ENCODE results near the gene NRCAM.

NRCAM gene

DNA sequence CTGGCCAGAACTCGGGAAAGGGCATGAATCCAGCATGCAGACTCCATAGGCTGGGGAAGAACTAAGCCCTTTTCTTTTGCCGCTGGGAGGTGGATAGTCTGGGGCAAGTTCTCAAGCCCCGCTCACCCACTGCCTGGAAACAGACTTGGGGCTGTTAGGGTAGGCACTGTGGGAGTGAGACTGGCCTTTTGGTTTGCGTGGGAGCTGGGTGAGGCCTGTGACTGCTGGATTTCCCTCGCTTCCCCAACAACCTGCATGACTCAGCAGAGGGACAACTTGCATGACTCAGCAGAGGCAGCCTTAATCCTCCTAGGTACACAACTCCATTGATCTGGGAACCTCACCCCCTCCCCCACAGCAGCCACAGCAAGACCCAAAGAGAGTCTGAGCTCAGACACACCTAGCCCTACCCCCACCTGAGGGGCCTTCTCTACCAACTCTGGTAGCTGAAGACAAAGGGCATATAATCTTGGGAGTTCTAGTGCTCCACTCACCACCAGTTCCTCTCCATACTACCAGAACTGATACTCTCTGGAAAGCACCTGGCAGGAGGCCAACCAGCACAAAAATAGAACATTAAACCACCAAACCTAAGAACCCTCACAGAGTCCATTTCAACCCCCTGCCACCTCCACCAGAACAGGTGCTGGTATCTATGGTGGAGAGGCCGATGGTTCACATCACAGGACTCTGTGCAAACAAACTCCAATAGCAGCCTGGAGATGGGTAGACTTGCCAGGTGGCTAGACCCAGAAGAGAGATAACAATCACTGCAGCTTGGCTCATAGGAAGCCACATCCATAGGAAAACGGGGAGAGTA lies 244.6 kb downstream of the NRCAM start:
- DNase-seq: peak in 3 of 56 donors; percentile 4 to 20 (median 6)

DNA sequence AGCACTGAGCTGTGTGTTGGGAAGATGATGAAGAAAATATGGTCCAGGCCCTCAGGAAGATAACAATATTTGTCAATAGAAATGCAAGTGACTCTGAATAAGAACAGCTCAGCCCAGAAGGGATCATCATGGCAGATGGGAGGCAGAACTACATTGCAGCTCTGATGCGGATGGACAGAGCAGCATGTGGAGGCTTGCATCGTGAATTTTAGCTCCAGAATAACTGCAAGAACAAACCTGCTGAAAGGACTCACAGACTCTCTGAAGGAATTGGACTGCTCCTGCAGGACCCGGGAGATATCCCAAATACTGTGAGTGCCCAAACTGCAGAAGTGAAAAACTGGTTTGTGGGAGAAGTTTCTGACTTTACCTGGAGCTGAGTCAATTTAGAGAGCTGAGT lies 245.4 kb downstream of the NRCAM start:
- no peak for DNase-seq

DNA sequence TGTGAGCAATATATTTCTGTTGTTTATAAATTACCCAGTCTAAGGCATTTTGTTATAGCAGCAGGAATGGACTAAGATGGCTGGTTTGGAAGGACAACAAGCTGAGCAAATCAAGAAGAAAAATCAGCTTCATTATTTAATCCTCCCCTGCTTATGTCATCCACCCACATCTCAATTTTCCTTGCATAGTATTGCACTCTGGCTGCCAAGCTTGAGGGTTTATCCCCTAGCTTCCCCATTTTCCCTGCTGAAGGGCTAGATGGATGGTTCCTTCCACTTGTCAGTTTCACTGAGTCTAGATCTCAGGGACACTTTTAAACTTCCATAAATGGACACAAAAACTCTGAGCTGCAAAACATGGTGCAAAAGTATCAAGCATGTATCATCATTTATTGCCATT lies 250.9 kb downstream of the NRCAM start:
- no peak for DNase-seq

DNA sequence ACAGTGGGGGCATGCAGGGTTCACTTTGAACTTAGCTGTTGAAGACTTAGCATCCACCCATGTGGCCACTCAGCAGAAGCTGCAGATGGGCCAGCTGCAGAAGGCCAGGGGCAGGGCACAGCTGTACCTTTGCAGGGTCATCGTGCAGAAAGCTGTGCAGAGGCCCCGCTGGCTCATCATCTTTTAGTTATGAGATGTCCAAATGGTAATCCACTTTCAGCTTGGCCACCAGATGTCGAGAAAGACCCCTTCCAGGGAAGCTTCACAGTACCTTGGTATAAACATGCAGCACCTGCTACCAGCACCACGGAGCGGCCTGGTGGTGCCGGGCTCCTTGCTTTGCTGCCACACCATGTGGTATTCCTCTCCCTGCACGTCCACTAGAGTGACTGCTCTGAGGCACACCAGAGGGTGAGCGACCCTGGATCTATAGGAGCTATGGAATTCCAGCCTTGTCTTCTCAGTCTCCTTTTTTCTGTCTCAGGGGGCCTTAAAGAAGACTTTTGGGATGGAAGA lies 251.9 kb downstream of the NRCAM start:
- DNase-seq: no peak

DNA sequence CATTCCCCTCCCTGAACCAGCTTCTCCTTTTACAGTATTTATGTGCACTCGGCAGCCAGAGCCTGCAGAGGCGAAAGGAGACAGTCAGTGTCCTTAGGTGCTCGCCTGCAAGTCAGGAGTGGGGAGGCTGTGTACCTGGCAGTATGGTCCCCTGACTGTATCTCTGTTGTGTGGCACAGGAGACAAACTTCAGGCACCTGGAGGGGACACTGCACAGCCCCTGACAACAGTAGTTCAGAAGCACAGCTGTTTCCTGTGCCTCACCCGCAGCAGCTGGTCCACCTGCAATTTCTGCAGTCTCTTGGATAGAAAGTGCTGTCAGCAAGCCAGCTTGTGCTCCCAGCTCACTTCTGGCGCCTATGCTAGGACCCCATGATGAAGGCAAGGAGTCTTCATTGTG lies 252.7 kb downstream of the NRCAM start:
- DNase-seq: no peak

DNA sequence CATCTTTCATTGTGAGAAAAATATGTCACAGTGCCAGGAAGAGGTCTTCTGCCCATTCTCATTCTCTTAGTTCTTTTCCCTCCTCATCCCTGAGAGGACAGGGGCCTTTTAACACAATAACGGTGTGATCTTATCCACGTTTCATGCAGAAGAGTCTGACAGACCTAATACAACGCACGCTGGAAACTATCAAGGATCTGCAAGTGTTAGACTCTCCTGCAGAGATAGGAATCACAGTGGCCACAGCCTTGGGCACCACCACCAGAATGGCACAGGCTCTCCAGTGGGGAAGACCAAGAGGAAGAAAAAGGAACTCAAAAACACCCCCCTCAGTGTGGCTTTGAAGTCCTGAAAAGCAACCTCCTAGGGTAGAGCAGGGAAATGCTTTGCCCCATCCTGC lies 253.5 kb downstream of the NRCAM start:
- DNase-seq: no peak

DNA sequence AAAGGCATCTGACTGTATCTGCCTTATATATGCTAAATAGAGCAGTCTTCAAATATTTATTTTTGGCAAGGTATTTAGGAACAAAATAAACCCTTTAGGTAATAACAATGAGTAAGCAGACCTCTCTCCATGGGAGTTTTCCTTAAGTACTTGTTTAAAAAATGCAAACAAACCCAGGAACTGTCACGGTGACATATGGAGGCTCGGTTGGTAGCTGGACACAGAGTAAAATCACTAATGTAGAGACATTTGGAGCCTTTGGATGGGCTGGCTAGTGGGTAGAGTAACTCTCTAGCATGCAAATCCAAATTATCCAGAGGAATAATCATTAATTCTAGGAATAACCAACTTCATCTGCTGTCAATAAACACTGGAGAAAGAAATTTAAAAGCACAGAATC lies 254.5 kb downstream of the NRCAM start:
- no peak for DNase-seq

DNA sequence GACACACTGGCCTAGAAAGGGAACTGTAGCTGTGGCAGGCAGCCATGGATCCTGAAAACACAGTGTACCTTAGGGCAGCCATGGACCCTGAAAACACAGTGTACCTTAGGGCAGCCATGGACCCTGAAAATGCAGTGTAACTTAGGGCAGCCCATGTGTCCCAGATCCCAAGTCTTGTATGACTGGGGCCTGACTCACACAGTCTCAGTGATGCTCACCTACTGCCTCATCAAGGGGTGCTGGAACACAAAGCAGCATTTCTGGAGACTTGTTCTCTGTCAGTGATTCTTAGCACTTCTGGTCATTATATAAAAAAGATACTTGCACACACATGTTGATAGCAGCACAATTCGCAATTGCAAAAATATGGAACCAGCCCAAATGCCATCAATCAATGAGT lies 255.9 kb downstream of the NRCAM start:
- DNase-seq: no peak

DNA sequence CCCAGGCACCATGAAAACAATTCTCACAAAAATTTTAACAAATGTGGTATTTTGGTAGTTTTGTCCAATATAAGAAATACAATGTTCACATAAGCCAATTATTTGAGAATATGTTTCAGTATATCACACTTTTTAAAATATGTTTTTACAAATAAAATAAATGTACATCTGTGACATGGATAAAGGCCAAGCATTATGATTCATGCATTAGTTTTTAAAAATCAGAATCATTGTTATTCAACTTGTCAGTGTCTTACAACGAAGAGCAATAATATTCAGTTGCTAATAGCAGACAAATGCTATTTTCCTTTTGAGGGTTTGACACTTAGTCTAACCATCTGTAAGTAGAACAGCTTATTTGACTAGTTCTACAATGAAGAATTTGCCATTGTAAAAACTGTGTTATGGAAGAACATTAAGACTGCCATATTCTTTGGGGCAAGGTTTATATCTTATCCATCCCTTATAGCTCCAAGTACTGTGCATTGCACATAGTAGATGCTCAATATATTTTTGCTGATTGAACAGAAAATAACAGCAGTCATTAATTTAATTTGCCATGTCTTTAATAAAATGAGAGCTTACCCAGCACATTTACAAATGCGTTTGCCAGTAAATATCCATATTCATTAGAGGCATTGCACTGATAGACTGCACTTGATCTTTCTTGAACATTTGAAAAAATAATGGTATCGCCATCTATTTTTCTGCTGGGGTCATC lies 258.7 kb downstream of the NRCAM start:
- no peak for DNase-seq

DNA sequence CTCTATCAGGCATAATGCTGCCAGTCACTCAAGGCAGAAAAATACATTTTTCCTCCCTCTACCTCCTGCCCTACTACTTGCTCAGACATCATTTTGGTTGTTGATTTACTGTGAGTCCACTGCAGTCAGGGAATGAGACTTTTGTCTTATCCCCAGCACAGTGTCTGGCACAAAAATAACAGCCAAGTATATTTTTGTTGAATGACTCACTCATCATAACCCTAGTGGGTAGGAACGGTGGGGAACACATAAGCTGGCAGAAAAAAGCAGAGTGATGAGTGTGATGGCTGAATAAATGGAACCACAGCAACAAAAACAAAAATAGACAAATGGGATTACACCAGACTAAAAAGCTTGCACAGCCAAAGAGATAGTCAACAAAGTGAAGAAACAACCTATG lies 260.2 kb downstream of the NRCAM start:
- DNase-seq: no peak

DNA sequence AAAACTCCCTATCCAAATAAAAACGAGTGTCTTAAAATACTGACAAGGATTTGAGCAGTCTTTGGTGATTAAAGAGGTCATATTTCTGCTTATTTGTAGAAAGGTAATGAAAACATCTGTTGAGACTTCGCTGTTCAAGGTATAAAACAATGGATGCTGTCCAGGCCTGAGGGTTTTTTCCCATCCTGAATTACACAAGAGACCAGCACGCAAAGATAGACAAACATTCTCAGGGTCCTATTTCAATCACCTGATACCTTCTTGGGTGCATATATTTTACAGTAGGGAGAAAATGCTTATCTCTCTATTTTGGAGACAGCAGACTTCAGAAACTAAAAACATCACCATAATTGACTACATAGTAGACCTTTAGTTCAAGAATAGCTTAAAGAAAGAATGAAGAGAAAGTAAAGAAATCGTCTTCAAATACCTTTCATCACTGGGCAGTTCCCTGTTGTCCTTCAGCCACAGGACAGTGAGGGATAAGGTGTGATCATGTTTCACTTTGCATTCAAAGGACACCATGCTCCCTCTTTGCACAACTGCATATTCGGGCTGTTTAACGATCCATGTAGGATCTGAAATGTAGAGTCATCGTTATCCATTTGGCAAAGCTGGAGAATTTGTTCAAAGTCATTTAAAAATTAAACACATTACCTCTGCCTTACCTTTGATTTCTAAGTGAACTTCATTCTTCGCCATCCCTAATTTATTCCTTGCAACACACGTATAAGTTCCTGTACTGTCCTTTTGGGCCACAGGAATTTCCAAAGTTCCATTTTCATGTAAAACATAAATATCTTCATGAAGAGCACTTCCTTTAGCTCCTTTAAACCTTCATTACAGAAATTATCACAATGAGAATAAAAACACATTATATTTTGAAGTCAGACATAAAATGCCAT lies 262.4 kb downstream of the NRCAM start:
- DNase-seq: no peak

DNA sequence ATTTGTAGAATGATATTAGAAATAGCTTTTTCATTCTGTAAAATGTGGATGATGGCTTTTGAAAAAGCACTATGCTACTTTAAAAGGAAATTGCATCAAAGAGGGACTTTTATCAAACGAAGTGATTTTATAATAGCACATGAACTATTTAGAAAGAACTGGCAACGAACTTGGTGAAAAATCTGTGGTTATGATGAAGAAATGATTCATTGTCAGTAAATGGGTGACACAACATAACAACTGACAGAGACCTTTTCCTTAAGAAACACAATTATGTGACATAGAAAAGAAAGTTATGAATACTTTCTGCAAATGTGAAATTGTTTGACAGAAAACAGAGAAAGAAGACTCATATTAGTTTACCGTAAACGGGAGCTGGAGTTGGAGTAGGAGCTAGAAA lies 265.3 kb downstream of the NRCAM start:
- DNase-seq: no peak

DNA sequence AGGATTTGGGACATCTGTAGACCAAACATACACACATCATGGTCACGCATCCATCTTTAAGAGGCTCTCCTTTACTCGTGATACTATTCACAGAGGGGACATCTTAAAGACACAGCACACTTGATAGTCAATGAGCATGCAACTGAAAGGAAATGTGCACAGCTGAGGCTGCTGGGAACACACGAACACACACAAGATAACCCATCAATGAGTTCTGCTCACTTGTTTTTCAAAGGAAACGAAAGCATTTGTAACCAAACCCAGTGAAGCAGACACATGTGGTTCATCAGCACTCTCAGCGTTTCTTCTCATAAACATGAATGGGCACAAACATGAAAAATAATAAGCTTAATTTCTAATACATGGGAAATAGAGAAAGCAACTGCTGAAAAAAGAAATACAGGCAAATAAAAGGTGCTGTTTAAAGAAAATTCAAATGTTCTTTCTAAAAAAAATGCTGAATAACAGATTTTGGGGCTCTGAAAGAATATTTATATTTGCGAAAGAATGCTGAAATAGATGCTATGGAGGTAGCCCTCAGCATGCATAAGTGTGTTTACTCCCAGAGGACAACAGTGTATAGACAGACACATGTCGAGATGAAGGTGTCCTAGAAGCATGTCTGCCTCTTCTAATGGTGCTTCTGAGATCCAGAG lies 266.4 kb downstream of the NRCAM start:
- no peak for DNase-seq

DNA sequence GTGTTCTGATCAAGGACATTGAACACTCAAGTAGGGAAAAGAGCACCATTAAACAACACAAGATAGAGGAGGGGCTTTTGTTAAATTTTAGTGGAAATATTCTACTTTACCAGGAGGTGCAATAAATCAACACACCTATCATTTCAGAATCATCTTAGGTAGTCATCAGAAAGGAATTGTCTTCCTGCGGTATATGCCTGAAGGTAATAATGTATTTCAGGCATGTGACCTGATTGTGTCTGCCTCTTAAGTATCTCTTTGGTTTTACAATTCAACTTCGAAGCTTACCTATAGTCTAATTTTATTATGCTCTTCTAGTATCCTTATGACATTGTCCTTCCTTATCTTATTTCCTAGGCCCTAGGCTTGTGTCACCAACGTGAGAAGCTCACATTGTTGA lies 267.5 kb downstream of the NRCAM start:
- DNase-seq: no peak

DNA sequence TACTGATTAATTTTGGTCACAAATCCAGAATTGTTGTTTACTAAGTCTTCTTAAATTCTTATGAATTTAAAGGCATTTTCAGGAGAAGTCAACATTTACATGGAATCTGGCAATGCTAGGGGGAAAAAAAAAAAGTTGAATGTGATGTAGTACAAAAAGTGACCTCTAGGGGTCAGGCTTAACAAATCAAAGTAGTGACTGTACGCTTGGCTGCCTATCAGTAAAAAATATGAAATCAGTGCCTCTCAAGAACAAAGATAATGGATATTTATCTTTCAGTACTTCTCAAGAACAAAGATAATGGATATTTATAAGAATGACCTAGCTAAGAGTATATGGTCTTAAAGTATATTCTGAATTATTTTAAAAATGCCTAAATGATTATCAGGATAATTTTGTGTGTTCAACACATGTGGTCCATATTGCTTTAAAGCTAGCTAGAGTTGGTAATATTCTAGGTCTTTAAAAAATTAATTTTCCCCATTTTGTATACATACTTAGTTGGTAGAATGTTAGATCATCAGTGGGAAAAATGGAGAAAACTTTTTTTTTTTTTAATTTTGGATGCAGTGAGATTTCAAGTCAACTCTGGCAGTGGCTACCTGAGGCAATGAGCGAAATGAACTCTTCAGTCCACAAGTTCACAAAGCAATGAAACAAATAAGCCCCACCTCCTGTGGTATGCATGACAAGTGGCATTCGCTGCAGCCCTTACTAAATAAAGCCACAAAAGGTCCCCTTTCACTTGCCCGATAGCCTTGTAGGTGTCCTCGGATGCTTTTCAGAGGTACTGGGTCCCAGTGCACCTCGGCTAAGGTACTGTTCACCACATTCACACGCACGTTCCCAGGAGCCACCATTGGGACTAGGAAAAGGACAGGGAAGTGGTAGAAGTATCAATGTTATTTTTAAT lies 274.9 kb downstream of the NRCAM start:
- peak in 1 of 56 donors; percentile 21 for DNase-seq

DNA sequence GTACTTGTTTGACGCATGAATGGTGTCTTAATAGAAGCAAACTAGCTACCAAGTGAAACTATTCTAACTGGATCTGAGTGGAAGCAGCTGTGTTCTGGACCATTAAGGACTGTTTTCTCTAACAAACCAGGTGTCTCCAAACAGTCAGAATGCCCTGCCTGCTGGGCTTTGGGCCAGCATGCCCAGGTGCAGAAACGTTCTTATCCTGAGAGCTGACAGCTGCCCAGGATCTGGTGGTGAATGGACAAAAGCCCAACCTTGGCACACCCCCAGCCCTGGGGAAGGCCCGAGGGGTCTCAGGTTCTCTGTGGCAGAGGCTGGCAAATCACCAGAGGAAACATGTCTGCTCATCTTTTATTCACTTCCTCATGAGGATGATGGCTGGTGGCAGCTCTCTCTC lies 277.8 kb downstream of the NRCAM start:
- peak in 2 of 56 donors; percentile 8 to 13 for DNase-seq

DNA sequence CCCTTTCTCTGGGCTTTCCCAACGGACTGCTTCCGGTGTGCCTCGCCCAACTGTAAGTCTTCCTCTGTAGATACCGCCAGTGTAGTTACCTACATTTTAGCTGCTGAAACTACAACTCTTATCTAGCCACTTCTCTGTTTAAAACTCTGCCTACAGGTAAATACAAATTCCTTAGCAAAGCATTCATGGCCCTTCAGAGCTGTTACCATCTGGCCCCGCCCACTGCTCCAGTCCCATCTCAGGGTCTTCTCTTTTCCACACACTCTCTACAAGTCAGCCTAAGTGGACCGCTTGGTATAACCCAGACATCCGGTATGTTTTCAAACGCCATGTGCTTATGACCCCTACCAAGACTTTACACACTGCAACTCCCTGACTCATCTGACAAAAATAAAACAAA lies 285.1 kb downstream of the NRCAM start:
- no peak for DNase-seq

DNA sequence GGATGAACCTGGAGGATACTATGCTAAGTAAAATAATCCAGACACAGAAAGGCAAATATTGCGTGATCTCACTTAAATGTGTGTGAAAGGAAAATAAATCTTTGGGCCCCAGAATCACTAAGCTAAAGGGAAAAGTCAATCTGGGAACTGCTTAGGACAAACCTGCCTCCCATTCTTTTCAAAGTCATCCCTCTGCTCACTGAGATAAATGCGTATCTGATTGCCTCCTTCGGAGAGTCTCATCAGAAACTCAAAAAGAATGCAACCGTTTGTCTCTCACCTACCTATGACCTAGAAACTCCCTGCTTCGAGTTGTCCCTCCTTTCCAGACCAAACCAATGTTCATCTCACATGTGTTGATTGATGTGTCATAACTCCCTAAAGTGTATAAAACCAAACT lies 286.0 kb downstream of the NRCAM start:
- no peak for DNase-seq

DNA sequence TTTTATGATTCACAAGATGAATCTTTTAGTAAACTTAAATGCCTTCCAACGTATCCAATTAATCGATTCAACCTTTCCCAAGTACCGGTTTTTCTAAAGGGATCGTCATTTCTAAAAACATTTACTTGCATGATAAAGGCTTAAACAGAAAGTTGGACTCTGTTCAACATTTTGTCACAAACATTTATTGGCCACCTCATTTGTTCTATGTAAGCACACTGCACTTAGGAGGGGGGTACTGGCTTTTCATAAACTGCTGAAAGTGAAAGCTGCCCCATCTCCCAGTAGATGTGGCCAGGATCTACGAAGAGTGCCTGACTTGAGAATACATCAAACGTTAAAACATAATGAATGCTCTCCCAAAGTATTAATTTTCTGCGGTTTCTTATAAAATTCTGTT lies 288.8 kb downstream of the NRCAM start:
- DNase-seq: no peak

DNA sequence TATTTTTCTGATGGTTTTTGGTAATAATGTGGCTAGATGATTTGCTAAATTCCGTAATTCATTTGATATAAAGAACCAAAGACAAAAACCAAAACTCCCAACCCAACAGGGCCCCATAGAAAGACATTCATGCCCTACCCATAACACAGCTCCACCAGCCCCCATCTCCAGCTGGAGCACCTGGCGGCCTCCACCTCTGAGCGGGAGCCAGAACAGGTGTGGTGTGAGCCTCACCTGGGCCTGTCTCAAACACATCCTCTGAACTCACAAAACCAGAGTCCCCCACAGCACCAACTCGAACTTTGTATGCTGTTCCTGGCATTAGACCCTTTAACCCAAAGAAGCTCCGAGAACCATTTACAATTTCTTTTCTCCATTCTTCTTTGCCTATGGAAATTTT lies 289.5 kb downstream of the NRCAM start:
- no peak for DNase-seq

Measured in amygdala (tissue), 56 donors.